Calu3 (cell line): ENCODE results near the gene SLC2A10. TPM values are rescaled to one million over a fixed set of nuclear protein-coding genes. Genes with fewer than 3 reads are reported as not detected.
A peak's percentile ranks its signal among the peaks of the same experiment; 100 is the strongest.

Experiments used
- BruUV-seq: library from RNA; stranded (reverse); fragments of 400-500 nt; replicated peaks from 2 replicates; lab custom pipeline; 2021; lab: Mats Ljungman, UMichigan
- CTCF ChIA-PET: fragments of 300-600 bp; sonication (Branson Sonifier 250); formaldehyde crosslinking; loops from one replicate; lab custom pipeline; 2022; ENCODE audit warnings: antibody characterized with exemption; lab: Charles Lee
- DNase-seq: peaks from one replicate; pipeline ENCODE4 v3.0.0; 2022
- H3K27ac Mint-ChIP-seq: one replicate; pipeline ENCODE4 v1.8.0; 2022; ENCODE audit warnings: mixed read lengths; ENCODE audit not compliant: unreplicated experiment
- H3K27me3 Mint-ChIP-seq: one replicate; pipeline ENCODE4 v1.8.0; 2022; ENCODE audit warnings: mixed read lengths; ENCODE audit not compliant: unreplicated experiment
- H3K36me3 Mint-ChIP-seq: one replicate; pipeline ENCODE4 v1.8.0; 2022; ENCODE audit warnings: mild to moderate bottlenecking, moderate library complexity, mixed read lengths; ENCODE audit not compliant: insufficient read depth, unreplicated experiment
- H3K4me1 Mint-ChIP-seq: one replicate; pipeline ENCODE4 v1.8.0; 2022; ENCODE audit warnings: mild to moderate bottlenecking, low read depth, mixed read lengths; ENCODE audit not compliant: unreplicated experiment
- H3K4me3 Mint-ChIP-seq: one replicate; pipeline ENCODE4 v1.8.0; 2022; ENCODE audit warnings: mild to moderate bottlenecking, low read depth, moderate library complexity, mixed read lengths; ENCODE audit not compliant: unreplicated experiment
- H3K9me3 Mint-ChIP-seq: one replicate; pipeline ENCODE4 v1.8.0; 2022; ENCODE audit warnings: low read depth, mixed read lengths; ENCODE audit not compliant: unreplicated experiment
- intact Hi-C: fragments of 100-400 bp; cut with micrococcal nuclease; formaldehyde crosslinking; loops from one replicate; pipeline ENCODE4 v1.10.0; 2022; ENCODE audit not compliant: unreplicated experiment
- total RNA-seq: library from RNA; stranded (reverse); gene quantifications from 2 replicates; pipeline ENCODE4 v1.2.3, GENCODE V29; 2022
- TF ChIP-seq, protein P1 (sequence below): fragments of 200-600 bp; IDR thresholded peaks from one replicate; pipeline ENCODE4 v1.8.0; 2022; ENCODE audit warnings: antibody characterized with exemption; ENCODE audit not compliant: unreplicated experiment

SLC2A10 gene
- total RNA-seq, 1 experiment from 2014 or later, result 24.9 TPM

DNA sequence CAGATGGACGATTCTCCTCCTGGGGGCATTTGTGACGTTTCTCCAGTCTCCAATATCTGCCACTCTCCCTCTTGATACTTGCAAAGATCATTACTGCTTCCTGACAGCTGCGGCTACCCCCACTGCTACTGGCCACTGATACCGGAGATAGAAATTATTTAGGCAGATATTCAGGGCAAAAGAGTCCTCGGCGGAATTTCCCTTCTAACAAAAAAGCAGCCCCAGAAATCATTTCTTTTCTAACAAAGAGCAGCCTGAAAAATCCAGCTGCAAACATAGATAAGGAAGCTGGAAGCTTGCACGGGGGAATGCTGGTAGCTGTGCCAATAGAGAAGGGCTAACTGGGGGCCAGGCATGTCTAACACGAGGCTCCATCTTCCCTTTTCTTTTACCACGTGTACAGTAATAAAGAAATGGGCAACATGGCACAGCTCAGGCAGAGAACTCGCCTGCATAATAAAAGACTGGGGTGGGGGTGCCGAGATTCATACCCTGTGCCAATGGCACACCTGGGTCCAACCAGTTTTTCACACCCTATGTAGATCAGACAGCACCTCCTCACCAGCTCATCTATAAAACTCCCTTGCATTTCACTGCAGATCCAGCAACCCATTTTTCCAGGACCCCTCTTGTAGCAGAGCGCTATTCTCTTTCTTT lies 26.3 kb upstream of the SLC2A10 start:
- H3K4me3 Mint-ChIP-seq, result no peak overlapping the region
- H3K4me1 Mint-ChIP-seq, result peaks cover 18% of the 10 kb centered on the region
- H3K9me3 Mint-ChIP-seq, result no peaks in the 10 kb centered on the region
- BruUV-seq, result no TSS peak
- intact Hi-C loops, result no loop called here
- no peaks in the 10 kb centered on the region for H3K27me3 Mint-ChIP-seq
- H3K36me3 Mint-ChIP-seq, result peaks cover 15% of the 10 kb centered on the region
- TF ChIP-seq, protein P1, sequence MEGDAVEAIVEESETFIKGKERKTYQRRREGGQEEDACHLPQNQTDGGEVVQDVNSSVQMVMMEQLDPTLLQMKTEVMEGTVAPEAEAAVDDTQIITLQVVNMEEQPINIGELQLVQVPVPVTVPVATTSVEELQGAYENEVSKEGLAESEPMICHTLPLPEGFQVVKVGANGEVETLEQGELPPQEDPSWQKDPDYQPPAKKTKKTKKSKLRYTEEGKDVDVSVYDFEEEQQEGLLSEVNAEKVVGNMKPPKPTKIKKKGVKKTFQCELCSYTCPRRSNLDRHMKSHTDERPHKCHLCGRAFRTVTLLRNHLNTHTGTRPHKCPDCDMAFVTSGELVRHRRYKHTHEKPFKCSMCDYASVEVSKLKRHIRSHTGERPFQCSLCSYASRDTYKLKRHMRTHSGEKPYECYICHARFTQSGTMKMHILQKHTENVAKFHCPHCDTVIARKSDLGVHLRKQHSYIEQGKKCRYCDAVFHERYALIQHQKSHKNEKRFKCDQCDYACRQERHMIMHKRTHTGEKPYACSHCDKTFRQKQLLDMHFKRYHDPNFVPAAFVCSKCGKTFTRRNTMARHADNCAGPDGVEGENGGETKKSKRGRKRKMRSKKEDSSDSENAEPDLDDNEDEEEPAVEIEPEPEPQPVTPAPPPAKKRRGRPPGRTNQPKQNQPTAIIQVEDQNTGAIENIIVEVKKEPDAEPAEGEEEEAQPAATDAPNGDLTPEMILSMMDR, result no peak
- H3K27ac Mint-ChIP-seq, result no peak overlapping the region
- DNase-seq, result no peak
- CTCF ChIA-PET, result interaction anchor here (1.1 to 1.5 kb wide), 2 partner anchors 100 to 163 kb away, joined by 4 to 5 read pairs; no protein-coding TSS in a partner anchor

DNA sequence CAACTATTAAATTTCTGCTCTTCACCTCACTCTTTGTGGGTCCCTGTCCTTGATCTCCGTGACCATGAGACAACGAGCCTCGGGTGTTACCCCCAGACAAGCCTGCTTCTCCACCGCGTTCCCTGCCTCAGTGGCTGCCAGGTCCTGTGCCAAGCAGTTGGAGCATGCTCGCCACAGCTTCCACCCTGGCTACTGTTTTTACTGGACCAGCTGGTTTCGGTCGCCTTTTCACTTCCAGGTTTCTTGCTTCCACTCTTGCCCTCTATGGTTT lies 25.8 kb upstream of the SLC2A10 start:
- Mint-ChIP-seq H3K27me3 (no peaks in the 10 kb centered on the region), H3K4me1 (peaks cover 18% of the 10 kb centered on the region), H3K27ac (no peak overlapping the region), H3K9me3 (no peaks in the 10 kb centered on the region), H3K4me3 (no peak overlapping the region), H3K36me3 (peaks cover 20% of the 10 kb centered on the region)
- DNase-seq, result no peak
- TF ChIP-seq, protein P1, result no peak
- intact Hi-C loops, result no loop called here
- no TSS peak for BruUV-seq
- CTCF ChIA-PET, result no interaction called here

DNA sequence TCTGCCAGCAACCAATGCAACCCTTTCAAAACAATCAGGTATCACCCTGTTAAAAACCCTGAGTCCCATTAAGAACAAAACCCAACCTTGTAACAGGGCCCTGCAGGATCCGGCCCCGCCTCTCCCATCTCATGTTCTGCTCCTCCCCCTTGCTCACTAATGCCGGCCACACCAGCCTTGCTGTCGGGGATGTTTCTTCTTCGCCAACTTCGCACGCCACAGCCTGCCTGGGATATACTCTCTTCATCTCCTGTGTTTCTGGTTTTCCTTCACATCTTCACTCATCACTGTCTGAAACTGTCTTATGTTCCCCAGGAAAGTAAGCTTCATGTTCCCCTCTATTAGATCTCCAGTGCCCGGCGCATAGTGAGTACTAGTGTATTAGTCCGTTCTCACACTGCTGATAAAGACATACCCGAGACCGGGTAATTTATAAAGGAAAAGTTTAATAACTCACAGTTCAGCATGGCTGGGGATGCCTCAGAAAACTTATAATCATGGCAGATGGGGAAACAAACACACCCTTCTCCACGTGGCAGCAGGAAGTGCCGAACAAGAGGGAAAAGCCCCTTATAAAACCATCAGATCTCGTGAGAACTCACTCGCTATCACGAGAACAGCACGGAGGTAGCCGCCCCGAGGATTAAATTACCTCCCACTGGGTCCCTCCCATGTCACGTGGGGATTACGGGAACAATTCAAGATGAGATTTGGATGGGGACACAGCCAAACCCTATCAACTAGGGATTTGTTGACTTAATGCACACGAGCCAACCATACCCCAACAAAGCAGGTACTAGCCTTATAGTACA lies 25.3 kb upstream of the SLC2A10 start:
- CTCF ChIA-PET, result no interaction called here
- BruUV-seq, result no TSS peak
- Mint-ChIP-seq H3K4me1 (peaks cover 18% of the 10 kb centered on the region), H3K27ac (no peak overlapping the region), H3K9me3 (no peaks in the 10 kb centered on the region), H3K27me3 (no peaks in the 10 kb centered on the region), H3K4me3 (no peak overlapping the region), H3K36me3 (peaks cover 21% of the 10 kb centered on the region)
- TF ChIP-seq, protein P1, result no peak
- no peak for DNase-seq
- intact Hi-C loops, result no loop called here

DNA sequence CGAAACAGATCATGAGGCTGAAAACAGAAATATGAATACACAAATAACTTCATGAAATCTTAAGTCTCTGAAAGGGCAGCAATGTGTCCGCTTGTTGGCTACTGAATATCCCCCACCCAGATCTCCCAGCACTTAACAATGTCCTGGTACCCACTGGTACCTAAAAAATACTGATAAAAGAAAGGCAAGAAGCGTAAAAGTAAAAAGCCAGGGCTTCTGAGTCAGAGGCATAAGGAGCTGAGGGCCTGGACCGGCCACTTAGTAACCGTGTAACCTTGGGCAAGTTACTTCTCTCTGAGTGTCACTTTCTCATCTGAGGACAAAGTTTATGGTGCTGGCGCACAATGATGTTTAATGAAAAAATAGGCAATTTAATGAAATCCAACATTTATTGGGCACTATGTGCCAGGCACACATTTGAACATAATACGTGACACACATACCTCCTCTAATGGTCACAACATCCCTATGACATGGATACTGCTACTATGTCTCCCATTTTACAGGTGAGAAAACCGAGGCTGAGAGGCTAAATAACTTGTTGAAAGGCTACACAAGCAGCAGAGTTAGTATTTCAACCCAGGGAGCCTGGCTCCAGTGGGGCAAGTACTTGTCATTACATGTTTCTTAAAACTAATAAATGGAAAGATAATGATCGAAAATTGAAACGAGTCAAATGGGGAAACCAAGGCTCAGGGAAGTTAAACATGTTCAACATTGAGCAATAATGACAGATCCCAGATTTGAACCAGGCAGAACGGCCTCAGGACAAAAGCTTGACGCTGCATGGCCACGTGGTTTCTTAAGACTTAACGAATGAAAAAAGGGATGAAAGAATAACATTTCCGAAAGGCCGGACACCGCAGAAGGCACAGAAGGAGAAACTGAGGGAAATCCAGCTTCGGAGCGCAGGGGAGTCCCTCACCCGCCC lies 21.0 kb upstream of the SLC2A10 start:
- TSS peak; percentile 33 for BruUV-seq

More for the DNA sequence above, 21.0 kb upstream of the SLC2A10 start:
- Mint-ChIP-seq H3K9me3 (peaks cover 7% of the 10 kb centered on the region), H3K4me1 (peaks cover 9% of the 10 kb centered on the region), H3K36me3 (peaks cover 30% of the 10 kb centered on the region), H3K4me3 (peak overlapping the region; percentile 77), H3K27ac (peak overlapping the region; percentile 69), H3K27me3 (no peaks in the 10 kb centered on the region)
- no peak for DNase-seq
- intact Hi-C loops, result no loop called here
- TF ChIP-seq, protein P1, result no peak
- CTCF ChIA-PET, result interaction anchor here (0.5 to 1.8 kb wide), 11 partner anchors 8 to 933 kb away, joined by 3 to 9 read pairs (median 4); no protein-coding TSS in a partner anchor
